Neuron (in vitro differentiated cells): ENCODE results near the gene MMP12.
"Not testable (repeated sequence)": the region's sequence is repeated elsewhere in the genome, so short reads cannot be mapped to it uniquely, and the experiment has no call there.

Source experiments
- H2AFZ ChIP-seq: one replicate; pipeline ENCODE4 v1.6.1; 2013; ENCODE audit warnings: low read depth, mild to moderate bottlenecking, inconsistent platforms, low read length, moderate library complexity
- H3K27me3 ChIP-seq: one replicate; pipeline ENCODE4 v1.6.1; 2013; ENCODE audit warnings: low read length; ENCODE audit not compliant: insufficient read depth
- H3K36me3 ChIP-seq: one replicate; pipeline ENCODE4 v1.6.1; 2013; ENCODE audit warnings: low read length; ENCODE audit not compliant: insufficient read depth
- H3K4me1 ChIP-seq: one replicate; pipeline ENCODE4 v1.6.1; 2013; ENCODE audit warnings: low read length; ENCODE audit not compliant: insufficient read depth
- H3K4me3 ChIP-seq: 2 replicates; pipeline ENCODE4 v1.5.1; 2013; ENCODE audit warnings: mild to moderate bottlenecking, low read length, moderate library complexity
- H3K9me3 ChIP-seq: one replicate; pipeline ENCODE4 v1.6.1; 2013; ENCODE audit warnings: low read length

The MMP12 gene

GRCh38 chr11:102882389-102883024, 7.7 kb upstream of the MMP12 start:
- Histone ChIP-seq H3K4me1 (no peaks in the 10 kb centered on the region), H3K36me3 (no peaks in the 10 kb centered on the region), H2AFZ (no peak overlapping the region), H3K9me3 (no peaks in the 10 kb centered on the region), H3K4me3 (no peak overlapping the region), H3K27me3 (no peaks in the 10 kb centered on the region)

- Histone ChIP-seq H3K27me3 (no peaks in the 10 kb centered on the region), H3K9me3 (no peaks in the 10 kb centered on the region)
Observed at GRCh38 chr11:102879801-102880200, 5.0 kb upstream of the MMP12 start.

GRCh38 chr11:102878595-102878994, 3.8 kb upstream of the MMP12 start:
- Histone ChIP-seq H3K36me3 (no peaks in the 10 kb centered on the region), H2AFZ (no peak overlapping the region), H3K27me3 (no peaks in the 10 kb centered on the region), H3K4me3 (no peak overlapping the region), H3K4me1 (no peaks in the 10 kb centered on the region), H3K9me3 (no peaks in the 10 kb centered on the region)

More at GRCh38 chr11:102879801-102880200, 5.0 kb upstream of the MMP12 start:
- Histone ChIP-seq H3K36me3 (no peaks in the 10 kb centered on the region), H2AFZ (no peak overlapping the region), H3K4me1 (no peaks in the 10 kb centered on the region), H3K4me3 (no peak overlapping the region)

GRCh38 chr11:102869354-102869964, 5.3 kb downstream of the MMP12 start:
- H3K4me3 ChIP-seq, H2AFZ ChIP-seq, H3K4me1 ChIP-seq, H3K27me3 ChIP-seq, H3K9me3 ChIP-seq, H3K36me3 ChIP-seq: not testable (repeated sequence)

DNA sequence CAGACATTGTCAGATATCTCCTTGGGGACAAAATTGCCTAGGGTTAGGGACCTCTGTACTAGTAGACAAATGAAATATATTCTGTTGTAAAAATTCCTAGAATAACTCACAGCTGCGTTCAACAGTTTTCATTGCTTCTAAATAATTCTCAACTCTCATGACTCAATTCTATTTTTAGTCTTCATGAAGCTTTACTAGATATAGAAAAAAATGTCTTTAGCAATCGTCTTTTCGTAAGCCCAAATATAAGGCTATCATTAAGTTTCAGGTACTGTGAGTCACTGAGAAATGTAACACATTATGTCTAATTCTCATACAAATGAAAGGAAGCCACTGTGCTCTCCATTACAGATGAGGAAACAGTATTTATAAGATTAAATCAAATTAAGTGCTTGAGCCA, 6.4 kb downstream of the MMP12 start:
- H3K4me1 ChIP-seq = no peaks in the 10 kb centered on the region
- no peaks in the 10 kb centered on the region for H3K36me3 ChIP-seq
- no peak overlapping the region for H2AFZ ChIP-seq
- H3K4me3 ChIP-seq = no peak overlapping the region
- no peaks in the 10 kb centered on the region for H3K27me3 ChIP-seq
- H3K9me3 ChIP-seq = no peaks in the 10 kb centered on the region

DNA sequence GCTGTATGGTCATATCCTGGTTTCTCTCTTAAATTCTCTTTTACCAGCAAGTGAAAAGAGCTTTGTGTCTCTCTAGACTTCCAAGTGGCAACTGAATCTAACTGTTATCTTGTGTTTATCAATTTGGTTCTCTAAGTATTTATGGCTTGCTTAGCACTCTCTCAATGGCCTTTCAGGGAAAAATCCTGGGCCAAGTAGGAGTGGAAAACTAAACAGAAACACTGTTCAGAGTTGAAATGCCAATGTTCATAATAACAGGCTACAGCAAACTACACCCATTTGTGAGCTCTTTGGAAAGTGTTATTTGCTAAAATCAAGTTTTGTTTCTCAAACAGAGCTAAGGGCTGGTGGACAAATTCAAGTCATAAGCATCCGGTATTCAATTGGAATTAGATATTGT, 10.1 kb downstream of the MMP12 start:
- Histone ChIP-seq H3K36me3 (no peaks in the 10 kb centered on the region), H3K9me3 (no peaks in the 10 kb centered on the region), H3K27me3 (no peaks in the 10 kb centered on the region), H3K4me1 (no peaks in the 10 kb centered on the region), H3K4me3 (no peak overlapping the region), H2AFZ (no peak overlapping the region)

- H3K4me1 ChIP-seq = no peaks in the 10 kb centered on the region
- H3K4me3 ChIP-seq = no peak overlapping the region
- H3K9me3 ChIP-seq = no peaks in the 10 kb centered on the region
- no peaks in the 10 kb centered on the region for H3K36me3 ChIP-seq
- no peak overlapping the region for H2AFZ ChIP-seq
- no peaks in the 10 kb centered on the region for H3K27me3 ChIP-seq
Observed at GRCh38 chr11:102853956-102854355, 20.8 kb downstream of the MMP12 start.

GRCh38 chr11:102853055-102853454, 21.7 kb downstream of the MMP12 start:
- no peaks in the 10 kb centered on the region for H3K9me3 ChIP-seq
- H3K4me3 ChIP-seq = no peak overlapping the region
- no peaks in the 10 kb centered on the region for H3K36me3 ChIP-seq
- no peaks in the 10 kb centered on the region for H3K4me1 ChIP-seq
- H3K27me3 ChIP-seq = no peaks in the 10 kb centered on the region
- no peak overlapping the region for H2AFZ ChIP-seq

- Histone ChIP-seq H3K9me3 (no peaks in the 10 kb centered on the region), H3K4me1 (no peaks in the 10 kb centered on the region), H3K4me3 (no peak overlapping the region), H3K36me3 (no peaks in the 10 kb centered on the region), H3K27me3 (no peaks in the 10 kb centered on the region), H2AFZ (no peak overlapping the region)
Observed at GRCh38 chr11:102850973-102851745, 23.6 kb downstream of the MMP12 start.

GRCh38 chr11:102849311-102849710, 25.5 kb downstream of the MMP12 start:
- Histone ChIP-seq H3K4me1 (no peaks in the 10 kb centered on the region), H3K4me3 (no peak overlapping the region), H2AFZ (no peak overlapping the region), H3K36me3 (no peaks in the 10 kb centered on the region), H3K9me3 (no peaks in the 10 kb centered on the region), H3K27me3 (no peaks in the 10 kb centered on the region)

DNA sequence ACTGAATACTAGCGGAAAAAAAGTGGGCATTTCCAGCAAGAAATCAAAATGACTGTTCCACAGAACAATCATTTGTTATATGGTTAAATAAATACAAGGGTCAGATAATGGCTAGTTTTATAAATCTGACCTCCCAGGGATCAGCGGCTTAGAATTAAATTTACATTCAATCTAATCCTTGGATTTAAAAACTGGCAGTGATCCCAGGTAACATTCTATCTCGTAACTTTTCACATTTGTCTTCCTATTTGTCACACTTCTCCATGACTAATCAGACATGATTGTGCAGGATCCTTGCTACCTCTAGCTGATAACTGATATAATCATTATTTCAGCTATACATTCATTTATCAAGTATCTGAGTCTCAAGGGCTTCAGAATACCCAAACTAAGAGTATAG, 28.5 kb downstream of the MMP12 start:
- Histone ChIP-seq H3K27me3 (no peaks in the 10 kb centered on the region), H3K9me3 (no peaks in the 10 kb centered on the region), H2AFZ (no peak overlapping the region), H3K36me3 (no peaks in the 10 kb centered on the region), H3K4me3 (no peak overlapping the region), H3K4me1 (no peaks in the 10 kb centered on the region)

GRCh38 chr11:102843489-102843888, 31.3 kb downstream of the MMP12 start, which contains the start of gene MMP3:
Gene MMP3, minus strand, starts transcription at chr11:102843609. Its CDS starts 63 bp downstream, at chr11:102843546.
- no peaks in the 10 kb centered on the region for H3K4me1 ChIP-seq
- no peaks in the 10 kb centered on the region for H3K9me3 ChIP-seq
- H2AFZ ChIP-seq = no peak within 1 kb of the TSS
- no peak within 1 kb of the TSS for H3K4me3 ChIP-seq
- H3K36me3 ChIP-seq = no peaks in the 10 kb centered on the region
- no peaks in the 10 kb centered on the region for H3K27me3 ChIP-seq

DNA sequence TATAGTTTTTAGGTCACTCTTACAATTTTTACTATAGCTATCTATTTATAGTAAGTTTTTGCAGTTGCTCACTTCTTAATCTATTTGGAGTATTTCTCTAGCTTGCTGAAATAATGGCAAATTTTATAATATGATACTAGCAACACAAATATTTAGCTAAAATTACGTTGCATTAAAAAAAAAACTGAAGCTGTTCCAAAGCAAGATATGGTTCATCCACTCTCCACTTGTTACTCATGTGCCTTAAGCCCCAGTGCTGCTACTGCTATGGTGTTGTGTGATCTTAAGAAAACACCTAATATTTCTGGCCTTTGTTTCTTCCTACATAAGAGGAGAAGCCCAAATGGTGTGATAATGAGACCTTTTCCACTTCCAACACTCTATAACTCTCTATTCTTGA, 31.9 kb downstream of the MMP12 start:
- Histone ChIP-seq H3K27me3 (no peaks in the 10 kb centered on the region), H3K9me3 (no peaks in the 10 kb centered on the region), H3K4me3 (no peak overlapping the region), H3K36me3 (no peaks in the 10 kb centered on the region), H2AFZ (no peak overlapping the region), H3K4me1 (no peaks in the 10 kb centered on the region)
